ENCODE results near the gene TMEM131L. TPM values are rescaled to one million over a fixed set of nuclear protein-coding genes. Genes with fewer than 3 reads are reported as not detected.

Gene TMEM131L
- total and polyA plus RNA-seq, 2 experiments from 2014 or later = 3.3 to 7.4 TPM

GRCh38 chr4:153485359-153485758 is 19.2 kb downstream of the TMEM131L start:
- Histone ChIP-seq H3K36me3 (no peaks in the 10 kb centered on the region), H3K4me1 (ENCODE audit: low read depth) (peaks cover 3% of the 10 kb centered on the region), H3K27ac (no peak overlapping the region), H3K4me3 (no peak overlapping the region), H3K9me3 (ENCODE audit: low read depth) (no peaks in the 10 kb centered on the region), H3K27me3 (no peaks in the 10 kb centered on the region)
- DNase-seq (ENCODE audit: low read depth in 1 of 2, low spot score in 1 of 2) = no peak
- TF ChIP-seq CTCF (IDR thresholded peaks at IDR 0.05; ENCODE audit: low read depth, low read length) = no peak

- H3K27ac ChIP-seq = no peak overlapping the region
- no peaks in the 10 kb centered on the region for H3K36me3 ChIP-seq
- H3K9me3 ChIP-seq (ENCODE audit: low read depth) = no peaks in the 10 kb centered on the region
- TF ChIP-seq CTCF (IDR thresholded peaks at IDR 0.05; ENCODE audit: low read depth, low read length) = no peak
- no peak overlapping the region for H3K4me3 ChIP-seq
- no peak for DNase-seq (ENCODE audit: low read depth in 1 of 2, low spot score in 1 of 2)
- H3K4me1 ChIP-seq (ENCODE audit: low read depth) = peaks cover 3% of the 10 kb centered on the region
- H3K27me3 ChIP-seq = no peaks in the 10 kb centered on the region
Observed at GRCh38 chr4:153485860-153486259, 19.7 kb downstream of the TMEM131L start.

GRCh38 chr4:153486281-153487151 is 20.4 kb downstream of the TMEM131L start:
- H3K4me1 ChIP-seq (ENCODE audit: low read depth) = peaks cover 3% of the 10 kb centered on the region
- TF ChIP-seq CTCF (IDR thresholded peaks at IDR 0.05; ENCODE audit: low read depth, low read length) = no peak
- no peak overlapping the region for H3K27ac ChIP-seq
- H3K9me3 ChIP-seq (ENCODE audit: low read depth) = no peaks in the 10 kb centered on the region
- peak in 1 of 2 donors; percentile 65 for DNase-seq (ENCODE audit: low read depth in 1 of 2, low spot score in 1 of 2)
- H3K36me3 ChIP-seq = no peaks in the 10 kb centered on the region
- H3K27me3 ChIP-seq = no peaks in the 10 kb centered on the region
- H3K4me3 ChIP-seq = no peak overlapping the region

- no peak overlapping the region for H3K27ac ChIP-seq
- no peak overlapping the region for H3K4me3 ChIP-seq
- H3K9me3 ChIP-seq (ENCODE audit: low read depth) = no peaks in the 10 kb centered on the region
- DNase-seq (ENCODE audit: low read depth in 1 of 2, low spot score in 1 of 2) = peak in 1 of 2 donors; percentile 54
- no peaks in the 10 kb centered on the region for H3K27me3 ChIP-seq
- H3K36me3 ChIP-seq = no peaks in the 10 kb centered on the region
- no peak for TF ChIP-seq CTCF (IDR thresholded peaks at IDR 0.05; ENCODE audit: low read depth, low read length)
- peaks cover 3% of the 10 kb centered on the region for H3K4me1 ChIP-seq (ENCODE audit: low read depth)
Observed at GRCh38 chr4:153488006-153488891, 22.1 kb downstream of the TMEM131L start.

- Histone ChIP-seq H3K36me3 (no peaks in the 10 kb centered on the region), H3K9me3 (ENCODE audit: low read depth) (no peaks in the 10 kb centered on the region), H3K27ac (no peak overlapping the region), H3K27me3 (no peaks in the 10 kb centered on the region), H3K4me3 (no peak overlapping the region), H3K4me1 (ENCODE audit: low read depth) (peaks cover 3% of the 10 kb centered on the region)
- no peak for TF ChIP-seq CTCF (IDR thresholded peaks at IDR 0.05; ENCODE audit: low read depth, low read length)
- DNase-seq (ENCODE audit: low read depth in 1 of 2, low spot score in 1 of 2) = peak in 1 of 2 donors; percentile 39
Observed at GRCh38 chr4:153489856-153490558, 23.8 kb downstream of the TMEM131L start.

Measured in cardiac muscle cell (in vitro differentiated cells and primary cell).